ENCODE results near the gene HCFC1R1.

The HCFC1R1 gene

DNA sequence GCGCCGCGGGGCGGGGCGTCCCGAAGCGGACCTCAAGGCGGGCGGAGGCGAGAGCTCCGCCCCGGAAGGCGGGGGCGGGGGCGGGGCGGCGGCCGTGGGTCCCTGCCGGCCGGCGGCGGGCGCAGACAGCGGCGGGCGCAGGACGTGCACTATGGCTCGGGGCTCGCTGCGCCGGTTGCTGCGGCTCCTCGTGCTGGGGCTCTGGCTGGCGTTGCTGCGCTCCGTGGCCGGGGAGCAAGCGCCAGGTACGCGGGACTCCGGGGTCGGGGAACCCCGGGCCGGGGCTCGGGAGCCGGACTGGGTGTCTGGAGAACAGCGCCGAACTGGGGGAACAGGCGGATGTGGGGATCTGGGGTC, 3.5 kb downstream of the HCFC1R1 start, which contains the start of gene TNFRSF12A:
Gene TNFRSF12A, plus strand, starts transcription at position 122 of the 357 bp plus-strand sequence. Its CDS starts 30 bp downstream, at position 152.
- peak; percentile 66 for DNase-seq (ENCODE audit: low spot score)

DNA sequence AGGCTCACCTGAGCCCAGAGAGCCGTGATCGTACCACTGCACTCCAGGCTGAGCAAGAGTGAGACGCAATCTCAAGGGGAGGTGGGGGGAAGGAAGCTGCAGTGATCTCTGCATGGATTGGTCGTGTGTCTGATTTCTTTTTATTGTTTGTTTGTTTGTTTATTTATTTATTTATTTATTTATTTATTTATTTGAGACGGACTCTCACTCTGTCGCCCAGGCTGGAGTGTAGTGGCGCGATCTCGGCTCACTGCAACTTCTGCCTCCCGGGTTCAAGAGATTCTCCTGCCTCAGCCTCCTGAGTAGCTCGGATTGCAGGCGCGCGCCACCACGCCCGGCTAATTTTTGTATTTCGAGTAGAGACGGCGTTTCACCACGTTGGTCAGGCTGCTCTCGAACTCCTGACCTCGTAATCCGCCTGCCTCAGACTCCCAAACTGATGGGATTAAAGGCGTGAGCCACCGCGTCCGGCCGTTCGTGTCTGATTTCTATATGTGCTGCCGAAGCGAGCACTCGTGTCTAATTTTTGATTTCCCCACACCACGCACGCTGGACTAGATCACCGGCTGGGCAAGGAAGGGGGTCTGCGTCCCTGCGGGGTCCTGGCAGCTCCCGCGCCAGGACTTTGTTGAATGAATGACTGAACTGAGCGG, 4.0 kb downstream of the HCFC1R1 start:
- DNase-seq (ENCODE audit: low spot score), result no peak

DNA sequence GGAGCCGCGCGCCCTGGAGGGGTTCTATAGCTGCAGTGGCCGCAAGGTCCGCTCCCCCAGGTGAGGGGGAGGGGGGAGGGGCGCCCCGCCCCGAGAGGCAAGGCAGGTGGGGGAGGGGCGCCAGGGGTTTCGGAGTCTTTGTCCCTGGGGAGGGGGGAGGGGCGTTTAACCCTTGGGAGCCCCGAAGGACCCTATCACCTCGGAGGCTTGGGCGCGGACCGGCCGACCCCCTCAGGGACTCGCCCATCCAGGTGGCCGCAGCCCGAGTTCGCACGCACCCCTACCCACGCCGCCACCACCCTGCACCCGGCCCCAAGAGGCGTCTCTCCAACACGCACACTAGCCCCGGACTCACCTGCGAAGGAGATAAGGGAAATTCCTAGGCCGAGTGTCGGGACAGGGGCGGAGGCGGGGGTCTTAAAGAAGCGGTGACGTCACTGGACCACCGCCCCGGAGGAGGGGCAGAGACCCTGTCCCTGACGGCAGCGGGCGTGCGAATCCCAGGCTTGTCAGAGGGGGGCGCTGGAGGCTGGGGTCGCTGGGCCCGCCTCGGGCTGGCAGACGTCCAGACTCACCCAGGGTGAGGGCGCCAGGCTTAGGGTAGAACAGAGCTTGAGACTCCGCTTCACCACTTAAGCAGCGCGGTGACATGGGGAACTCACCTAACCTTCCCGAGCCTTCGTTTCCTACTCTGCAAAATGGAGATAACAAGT, 5.8 kb downstream of the HCFC1R1 start, which contains the start of gene CLDN6:
Gene CLDN6, minus strand, starts transcription at position 390 of the 713 bp plus-strand sequence. CDS start 2,162 bp downstream, outside the sequence.
- DNase-seq (ENCODE audit: low spot score), result peak; percentile 51

DNA sequence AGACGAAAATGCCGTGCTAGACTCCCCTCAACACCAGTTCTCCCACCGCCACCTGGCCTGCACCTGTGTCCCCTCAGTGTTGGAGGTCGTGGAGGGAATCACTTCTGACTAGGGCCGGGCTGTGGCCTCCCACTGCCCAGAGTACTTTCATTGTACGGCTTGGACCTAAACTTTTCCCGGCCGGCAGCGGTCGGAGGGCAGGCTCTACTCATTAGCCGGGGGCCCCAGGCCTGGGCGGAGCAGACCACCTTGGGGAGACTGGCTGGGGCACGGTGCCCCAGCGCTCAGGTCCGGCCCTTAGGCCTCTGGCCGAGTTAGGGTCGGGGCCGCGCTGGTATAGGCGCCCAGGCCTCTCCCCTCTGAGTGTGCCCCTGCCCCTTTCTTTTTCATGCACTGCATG, 6.4 kb downstream of the HCFC1R1 start:
- DNase-seq (ENCODE audit: low spot score), result no peak

DNA sequence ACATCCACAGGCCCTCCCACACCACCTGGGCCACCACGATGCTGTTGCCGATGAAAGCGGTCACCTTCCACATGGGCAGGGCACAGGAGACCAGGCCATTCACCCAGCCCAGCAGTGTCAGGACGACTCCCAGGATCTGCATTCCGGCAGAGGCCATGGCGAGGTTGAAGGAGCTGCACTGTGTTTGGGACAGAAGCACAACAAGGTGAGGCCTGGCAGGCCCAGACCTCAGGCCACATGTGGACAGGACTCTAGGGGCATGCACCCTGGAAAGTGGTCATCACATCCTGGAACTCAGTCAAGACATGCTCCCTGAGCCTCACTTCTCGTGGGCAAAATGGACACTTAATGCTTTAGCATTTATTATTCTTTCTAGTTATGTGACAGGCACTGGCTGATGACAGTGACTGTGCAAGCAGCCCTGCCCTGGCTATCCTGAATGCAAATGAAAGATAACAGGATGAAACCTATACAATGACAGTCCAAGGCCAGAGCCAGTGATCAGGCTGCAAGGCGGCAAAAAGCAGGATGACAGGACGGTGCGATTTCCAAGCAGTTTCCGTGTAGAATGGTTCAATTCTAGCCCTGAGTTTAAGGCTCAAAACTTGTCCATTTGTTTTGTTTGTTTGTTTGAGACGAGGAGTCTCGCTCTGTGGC, 7.7 kb downstream of the HCFC1R1 start:
- DNase-seq (ENCODE audit: low spot score), result no peak

DNA sequence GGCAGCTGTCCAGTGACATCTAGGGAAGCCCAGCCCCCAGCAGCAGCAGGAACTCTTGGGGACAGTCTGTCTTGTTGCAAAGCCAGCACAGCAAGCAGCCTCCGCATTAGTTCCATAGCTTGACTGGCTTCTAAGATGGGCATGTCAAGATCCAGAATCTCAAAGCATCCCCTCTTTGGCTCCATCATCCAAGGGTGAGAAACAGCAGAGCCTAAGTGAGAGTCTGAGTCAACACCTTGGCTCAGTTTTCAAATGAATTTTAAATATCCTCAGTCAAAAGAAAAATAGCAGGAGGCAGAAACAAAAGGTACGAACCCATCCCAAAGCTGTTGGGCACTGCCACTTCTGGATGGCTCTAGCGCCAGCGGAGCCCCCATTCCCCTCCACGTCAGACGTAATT, 8.8 kb downstream of the HCFC1R1 start:
- no peak for DNase-seq (ENCODE audit: low spot score)

DNA sequence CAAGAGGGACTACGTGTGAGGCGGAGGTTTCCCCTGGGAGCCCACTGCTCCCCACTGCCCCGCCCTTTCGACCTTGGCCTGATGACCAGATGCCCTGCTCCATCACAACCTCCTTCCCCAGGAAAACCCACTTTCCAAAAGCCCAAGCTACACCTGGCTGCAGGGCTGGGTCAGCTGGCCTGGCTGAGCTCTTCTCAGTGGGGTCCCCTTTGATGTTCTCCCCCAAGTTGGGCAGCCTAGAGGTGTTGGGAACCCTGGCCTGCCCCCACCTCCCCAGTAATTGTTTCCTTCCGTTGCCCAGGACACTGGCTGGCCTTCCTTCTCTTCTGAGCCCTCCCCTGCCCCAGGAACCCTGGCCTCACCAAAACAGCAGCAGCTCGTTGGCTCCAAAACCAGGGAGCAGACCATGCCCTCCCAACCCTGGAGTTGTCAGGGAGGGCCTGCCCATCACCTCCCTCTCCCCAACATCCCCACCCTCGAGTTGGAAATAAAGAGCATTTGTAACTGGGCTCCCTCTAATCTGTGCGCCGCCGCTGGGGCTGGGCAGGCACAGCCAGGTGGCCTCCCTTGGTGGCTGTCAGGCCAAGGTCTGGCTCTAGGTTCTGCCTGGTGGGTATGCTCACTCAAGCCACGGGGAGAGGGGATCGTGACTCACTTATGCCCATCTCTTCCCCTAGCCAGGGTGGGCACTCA, 9.6 kb downstream of the HCFC1R1 start:
- no peak for DNase-seq (ENCODE audit: low spot score)

DNA sequence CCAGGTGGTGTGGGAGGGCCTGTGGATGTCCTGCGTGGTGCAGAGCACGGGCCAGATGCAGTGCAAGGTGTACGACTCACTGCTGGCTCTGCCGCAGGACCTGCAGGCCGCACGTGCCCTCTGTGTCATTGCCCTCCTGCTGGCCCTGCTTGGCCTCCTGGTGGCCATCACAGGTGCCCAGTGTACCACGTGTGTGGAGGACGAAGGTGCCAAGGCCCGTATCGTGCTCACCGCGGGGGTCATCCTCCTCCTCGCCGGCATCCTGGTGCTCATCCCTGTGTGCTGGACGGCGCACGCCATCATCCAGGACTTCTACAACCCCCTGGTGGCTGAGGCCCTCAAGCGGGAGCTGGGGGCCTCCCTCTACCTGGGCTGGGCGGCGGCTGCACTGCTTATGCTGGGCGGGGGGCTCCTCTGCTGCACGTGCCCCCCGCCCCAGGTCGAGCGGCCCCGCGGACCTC, 10.2 kb downstream of the HCFC1R1 start:
- no peak for DNase-seq (ENCODE audit: low spot score)

DNA sequence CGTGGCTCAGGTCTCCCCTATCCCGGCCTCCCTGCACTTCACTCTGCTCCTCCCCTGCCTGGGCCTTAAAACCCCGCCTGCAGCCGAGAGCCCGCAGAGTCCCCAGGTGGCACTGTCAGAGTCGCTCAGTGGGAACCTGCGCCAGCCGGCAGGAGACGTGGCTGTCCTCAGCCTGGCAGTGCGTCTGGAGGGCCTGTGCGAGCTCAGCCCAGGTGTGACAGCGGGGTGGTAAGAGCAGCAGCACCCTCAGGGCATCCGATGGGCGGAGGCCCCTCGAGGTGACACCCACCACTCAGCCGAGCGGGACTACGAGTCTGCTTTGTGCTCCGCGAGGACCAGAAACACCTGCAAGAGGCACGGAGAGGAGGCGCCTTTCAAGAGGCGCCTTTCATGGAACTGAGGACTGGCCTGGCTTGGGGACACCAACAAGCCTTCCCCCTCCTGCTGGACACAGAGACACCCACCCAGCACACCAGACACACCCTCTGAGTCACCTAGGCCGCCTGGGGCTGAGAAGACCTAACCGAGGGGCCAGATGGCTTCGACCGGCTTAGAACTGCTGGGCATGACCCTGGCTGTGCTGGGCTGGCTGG, 10.8 kb downstream of the HCFC1R1 start, which contains the start of gene CLDN9:
Gene CLDN9, plus strand, starts transcription at position 96 of the 593 bp plus-strand sequence. Its CDS starts 440 bp downstream, at position 536.
- DNase-seq (ENCODE audit: low spot score), result no peak

DNA sequence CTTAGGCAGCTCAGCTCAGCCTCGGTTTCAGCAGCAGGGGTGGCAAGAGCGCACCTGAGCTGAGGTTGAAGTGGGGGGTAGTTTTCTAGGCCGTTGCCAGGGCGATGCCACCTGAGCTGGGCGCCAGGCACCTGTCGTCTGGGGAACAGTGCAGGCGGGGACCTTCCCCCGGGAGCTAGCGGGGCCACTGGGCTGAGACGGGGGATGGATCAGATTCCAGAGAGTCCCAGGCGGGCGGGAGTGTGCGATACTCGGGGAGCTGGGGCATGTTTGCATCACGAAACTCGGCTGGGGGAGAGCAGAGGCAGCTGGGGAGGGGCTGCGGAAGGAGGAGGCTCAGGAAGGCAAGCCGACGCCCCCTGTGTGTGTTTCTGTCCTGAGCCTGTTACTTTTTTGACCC, 11.5 kb downstream of the HCFC1R1 start:
- DNase-seq (ENCODE audit: low spot score), result no peak

DNA sequence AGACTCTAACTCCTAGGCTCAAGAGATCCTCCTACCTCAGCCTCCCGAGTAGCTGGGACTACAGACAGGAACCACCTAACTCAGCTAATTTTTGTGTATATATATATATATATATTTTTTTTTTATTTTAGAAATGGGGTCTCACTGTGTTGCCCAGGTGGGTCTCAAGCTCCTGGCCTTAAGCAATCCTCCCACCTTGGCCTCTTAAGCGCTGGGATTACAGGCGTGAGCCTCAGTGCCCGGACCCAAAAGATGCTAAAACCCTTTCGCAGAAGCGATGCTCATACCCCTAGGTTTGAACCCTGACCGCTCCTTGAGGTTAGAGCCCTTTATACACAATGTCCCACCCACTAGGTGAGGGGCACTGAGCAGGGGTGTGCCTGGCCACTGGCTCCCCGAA, 13.2 kb downstream of the HCFC1R1 start:
- DNase-seq (ENCODE audit: low spot score), result no peak

DNA sequence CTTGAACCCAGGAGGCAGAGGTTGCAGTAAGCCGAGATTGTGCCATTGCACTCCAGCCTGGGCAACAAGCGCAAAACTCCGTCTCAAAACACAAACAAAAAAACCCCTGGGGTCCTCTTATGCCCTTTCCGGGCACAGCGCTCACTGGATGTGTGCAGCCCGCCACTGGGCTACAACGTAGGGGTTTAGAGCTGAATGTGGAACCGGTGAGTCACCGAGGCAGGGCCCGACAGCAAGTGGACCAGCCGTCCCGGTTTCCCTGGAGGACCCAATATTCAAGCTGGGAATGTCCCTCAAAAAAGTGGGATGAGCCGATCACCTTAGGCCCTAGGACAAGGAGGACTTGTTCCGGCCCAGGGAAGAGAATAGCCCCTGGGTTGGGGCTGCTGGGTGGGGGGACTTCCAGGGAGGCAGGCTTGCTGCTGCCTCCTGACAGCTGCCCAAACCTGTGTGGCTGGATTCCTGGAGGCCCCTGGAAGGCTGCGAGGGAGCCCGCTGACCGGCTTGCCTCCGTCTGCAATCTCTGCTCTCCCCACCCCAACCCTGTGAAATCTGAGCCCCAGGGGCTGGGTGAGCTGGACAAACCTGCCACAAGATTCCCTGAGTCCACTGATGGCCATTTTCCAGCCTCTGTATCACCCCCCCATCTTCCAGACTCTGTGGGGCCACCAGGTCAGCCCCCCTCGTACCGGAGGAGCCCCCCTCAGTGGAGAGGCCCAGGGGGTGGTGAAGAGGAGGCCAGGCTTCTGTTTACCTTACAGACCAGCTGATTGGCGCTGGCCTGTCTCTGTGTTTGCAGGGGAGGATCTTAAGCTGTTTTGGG, 14.0 kb downstream of the HCFC1R1 start:
- DNase-seq (ENCODE audit: low spot score), result no peak

DNA sequence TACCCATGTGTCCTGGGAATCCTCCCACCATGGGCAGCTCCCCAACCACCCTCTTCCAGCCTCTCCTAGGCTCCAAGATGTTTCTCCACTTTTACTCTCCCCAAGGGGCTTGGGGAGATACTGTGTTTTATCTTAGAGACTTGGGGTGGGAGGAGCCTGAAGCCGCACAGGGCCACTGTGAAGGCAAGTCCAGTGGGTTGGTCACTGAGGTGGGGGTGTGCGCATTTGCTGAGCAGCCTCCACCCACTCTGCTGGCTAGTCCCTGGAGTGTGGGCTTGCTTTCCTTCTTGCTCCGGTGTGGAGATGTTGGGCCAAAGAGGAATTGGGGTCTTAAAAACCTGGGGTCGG, 15.1 kb downstream of the HCFC1R1 start:
- DNase-seq (ENCODE audit: low spot score), result no peak

DNA sequence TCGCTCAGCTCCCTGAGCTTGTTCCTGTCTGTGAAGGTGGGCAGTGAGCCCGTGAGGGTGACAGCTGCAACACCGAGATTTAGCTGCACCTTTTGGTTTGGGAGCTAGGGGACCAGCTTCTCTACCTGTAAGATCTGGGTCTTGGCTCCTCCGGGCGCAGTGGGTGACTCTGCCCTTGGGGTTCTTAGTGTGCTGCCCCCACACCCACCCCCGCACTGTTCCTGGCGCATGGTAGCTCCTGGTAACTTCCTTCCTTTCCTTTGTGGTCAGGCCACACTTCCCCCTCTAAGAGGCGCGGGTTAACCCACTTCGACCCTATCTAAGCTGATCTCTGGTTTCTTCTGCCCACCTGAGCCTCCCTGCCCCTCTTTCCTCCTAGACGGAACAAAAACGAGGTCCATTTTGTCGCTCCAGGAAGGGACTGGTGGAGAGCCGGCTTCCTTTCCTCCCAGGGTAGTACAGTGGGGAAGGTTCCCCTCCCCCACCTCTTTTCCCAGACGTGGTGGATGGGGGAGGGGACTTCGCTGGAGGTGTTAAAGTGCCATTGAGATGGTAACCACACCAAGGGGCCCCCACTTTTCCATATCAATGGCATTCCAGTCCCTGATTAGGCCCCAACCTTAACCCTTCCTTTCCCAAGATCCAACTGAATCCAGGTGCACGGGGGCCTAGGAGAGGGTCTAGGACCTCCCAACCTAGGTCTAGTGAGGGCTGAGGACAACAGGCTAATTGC, 15.6 kb downstream of the HCFC1R1 start:
- no peak for DNase-seq (ENCODE audit: low spot score)

DNA sequence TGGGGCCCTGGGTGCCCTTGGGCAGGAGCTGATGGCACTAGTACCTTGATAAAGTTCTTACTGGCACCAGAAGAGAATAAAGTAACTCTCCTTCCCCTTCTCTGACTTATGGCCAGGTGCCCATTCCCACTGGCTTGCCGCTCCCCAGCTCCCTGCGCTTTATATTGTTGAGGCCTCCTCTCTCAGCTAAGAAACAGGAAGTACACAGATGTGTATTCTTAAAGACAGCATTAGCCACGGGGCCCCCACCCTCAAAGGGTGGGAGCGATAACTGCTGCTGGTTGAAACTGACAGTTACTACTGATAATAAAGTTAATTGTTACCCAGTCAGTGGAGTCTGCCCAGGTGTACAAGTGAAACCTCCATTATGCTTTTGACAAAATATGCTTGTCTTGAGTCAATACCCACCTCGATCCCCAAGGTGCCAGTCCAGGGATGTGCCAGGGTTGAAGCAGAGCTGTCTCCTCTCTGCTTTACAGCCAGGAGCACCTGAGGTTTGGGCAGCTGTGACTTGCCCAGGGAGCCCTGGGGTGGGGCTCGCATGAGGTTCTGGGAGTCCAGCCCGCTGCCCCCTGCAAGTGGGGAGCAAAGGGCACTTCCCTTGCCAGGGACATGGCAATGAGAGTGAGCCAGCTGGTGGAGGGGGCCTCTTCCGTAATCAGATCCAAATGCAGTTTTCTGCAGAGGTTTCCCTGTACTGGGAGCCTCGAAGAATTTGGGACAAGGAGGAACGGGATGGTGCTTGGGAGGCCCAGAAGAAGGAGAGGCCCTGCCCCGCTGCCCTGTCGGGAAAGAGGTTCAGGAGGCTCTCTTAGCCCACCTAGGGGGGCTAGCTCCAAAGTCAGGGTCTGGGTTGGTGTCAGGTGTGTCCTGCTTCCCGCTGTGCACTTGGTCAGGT, 16.4 kb downstream of the HCFC1R1 start:
- no peak for DNase-seq (ENCODE audit: low spot score)

DNA sequence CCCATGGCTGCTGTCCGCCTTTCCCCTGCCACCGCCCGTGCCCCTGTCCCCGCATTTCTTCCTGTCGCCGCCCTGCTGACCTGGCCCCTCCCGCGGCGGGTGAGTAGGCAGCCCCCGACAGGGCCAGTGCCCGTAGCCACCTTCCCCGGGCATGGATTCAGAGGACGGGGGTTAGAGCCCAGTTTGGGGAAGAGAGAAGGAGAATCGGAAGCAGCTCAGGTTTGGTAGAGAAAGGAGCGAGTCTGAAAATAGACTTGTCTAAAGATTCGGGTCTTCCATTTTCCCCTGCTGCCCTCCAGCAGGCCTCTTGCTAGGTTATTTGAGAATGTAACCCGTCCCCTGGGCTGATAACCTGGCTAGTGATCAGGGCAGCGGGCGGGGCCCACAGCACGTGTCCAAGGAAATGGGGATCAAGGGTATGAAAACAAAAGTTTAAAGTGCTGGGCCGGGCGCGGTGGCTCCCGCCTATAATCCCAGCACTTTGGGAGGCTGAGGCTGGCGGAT, 18.9 kb downstream of the HCFC1R1 start:
- peak; percentile 14 for DNase-seq (ENCODE audit: low spot score)

DNA sequence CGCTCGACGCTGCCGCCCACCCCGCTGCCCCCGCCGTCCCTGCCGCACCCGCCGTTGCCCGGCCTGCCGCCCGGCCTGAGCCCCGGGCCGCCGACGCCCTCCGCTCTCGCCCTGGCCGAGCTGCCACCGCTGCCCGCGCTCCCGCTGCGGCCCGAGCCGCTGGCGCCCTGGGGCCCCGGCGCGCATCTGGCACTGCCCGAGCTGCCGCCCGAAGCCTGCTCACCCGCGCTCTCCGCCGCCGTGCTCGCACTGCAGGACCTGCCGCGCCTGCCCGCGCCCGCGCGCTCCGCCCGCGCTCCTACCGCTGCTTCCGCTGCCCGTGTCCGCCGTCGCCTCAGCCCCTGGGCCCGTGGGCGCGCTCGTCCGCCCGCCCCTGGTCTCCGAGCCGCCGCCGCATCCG, 19.4 kb downstream of the HCFC1R1 start:
- no peak for DNase-seq (ENCODE audit: low spot score)

DNA sequence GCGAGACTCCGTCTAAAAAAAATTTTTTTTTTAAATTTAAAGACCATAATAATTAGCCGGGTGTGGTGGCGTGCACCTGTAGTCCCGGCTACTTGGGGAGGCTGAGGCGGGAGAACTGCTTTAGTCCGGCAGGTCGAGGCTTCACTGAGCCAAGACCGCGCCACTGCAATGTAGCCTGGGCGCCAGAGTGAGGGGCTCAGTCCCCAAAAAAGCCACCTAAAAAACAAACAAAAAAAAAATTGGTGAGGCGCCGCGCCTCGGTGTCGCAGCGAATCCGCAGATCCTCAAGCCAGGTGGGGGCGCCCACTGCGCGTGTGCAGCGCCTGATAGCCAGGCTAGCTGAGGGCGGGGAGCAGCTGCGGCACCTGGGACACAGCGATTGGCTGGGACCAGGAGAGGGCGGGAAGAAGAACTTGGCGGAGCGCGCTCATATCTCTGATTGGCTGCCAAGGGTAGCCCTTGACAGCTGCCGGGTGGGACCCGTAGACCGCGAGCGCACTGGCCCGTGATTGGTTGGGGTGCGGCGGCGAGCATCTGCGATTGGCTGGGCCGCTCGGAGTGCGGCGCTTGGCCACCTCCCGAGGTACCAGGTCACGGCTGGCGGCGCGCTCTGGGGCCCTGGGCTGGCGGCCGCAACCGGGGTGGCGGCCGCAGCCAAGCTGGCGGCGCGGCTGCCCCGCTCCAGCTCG, 20.0 kb downstream of the HCFC1R1 start:
- DNase-seq (ENCODE audit: low spot score), result peak; percentile 99

DNA sequence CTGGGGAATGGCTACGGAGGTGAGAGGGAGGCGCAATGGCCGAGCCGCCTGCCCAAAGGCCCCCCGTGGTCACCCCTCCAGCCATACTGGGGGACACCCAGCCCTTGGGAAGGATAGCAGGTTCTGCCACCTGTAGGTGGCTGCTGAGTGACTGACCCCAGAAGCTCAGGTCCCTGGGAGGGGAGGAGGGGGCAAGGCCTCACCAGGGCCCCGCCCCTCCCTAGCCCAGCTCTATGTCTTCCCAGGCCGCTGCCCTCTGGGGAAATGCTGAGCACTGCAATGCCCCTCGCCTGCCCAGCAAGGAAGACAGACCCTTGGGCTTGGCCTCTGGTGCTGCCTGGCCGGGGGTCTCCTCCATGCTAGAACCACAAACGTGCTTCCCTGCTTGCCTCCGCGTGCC, 22.4 kb downstream of the HCFC1R1 start:
- DNase-seq (ENCODE audit: low spot score), result no peak

Data from hematopoietic multipotent progenitor cell treated with erythropoietin and hydrocortisone succinate and interleukin-3 and kit ligand, for 17 days (in vitro differentiated cells).